ENCODE results near the gene EDRF1.
A peak's percentile ranks its signal among the peaks of the same experiment; 100 is the strongest.

EDRF1 gene

DNA sequence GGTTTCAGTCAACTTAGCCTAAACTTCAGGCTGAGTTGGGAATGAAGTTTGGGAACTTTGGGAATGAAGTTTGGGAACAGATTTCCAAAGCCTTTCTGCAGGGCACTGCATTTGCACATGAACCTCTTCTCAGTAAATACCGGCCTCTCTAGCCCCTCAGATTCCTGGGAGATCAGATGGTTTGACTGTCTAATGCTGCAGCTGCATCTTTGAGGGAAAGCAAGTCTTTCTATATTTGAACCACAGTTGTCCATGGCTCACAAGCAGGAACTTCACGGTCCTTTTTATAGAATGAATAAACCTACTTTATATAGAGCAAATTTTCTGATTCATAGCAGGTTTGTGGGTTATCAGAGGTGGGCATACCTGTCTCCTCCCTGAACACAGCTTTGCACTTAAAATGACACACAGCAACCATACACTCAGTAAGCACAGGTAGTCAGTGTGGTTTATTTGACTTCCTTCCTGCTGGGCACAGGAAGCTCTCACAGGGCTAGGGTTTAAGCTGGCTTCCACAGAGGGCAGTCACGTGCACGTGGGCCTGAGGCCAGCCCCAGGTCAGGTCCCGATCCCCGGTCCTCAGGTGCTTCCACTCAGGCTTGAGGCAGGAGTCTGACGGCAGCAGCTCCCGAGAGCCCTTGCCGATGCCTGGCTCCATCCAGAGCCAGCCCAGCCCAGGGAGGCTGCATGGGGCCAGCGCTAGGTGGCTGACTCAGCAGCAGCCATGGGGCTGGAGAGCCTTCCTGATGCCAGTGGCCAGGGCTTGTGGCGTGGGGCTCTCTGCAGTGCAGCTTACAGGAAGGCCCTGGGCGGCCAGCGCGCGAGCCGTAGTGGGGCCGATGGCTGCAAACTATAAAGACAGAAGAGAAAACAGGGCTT lies 68.9 kb downstream of the EDRF1 start:
- DNase-seq: no peak

DNA sequence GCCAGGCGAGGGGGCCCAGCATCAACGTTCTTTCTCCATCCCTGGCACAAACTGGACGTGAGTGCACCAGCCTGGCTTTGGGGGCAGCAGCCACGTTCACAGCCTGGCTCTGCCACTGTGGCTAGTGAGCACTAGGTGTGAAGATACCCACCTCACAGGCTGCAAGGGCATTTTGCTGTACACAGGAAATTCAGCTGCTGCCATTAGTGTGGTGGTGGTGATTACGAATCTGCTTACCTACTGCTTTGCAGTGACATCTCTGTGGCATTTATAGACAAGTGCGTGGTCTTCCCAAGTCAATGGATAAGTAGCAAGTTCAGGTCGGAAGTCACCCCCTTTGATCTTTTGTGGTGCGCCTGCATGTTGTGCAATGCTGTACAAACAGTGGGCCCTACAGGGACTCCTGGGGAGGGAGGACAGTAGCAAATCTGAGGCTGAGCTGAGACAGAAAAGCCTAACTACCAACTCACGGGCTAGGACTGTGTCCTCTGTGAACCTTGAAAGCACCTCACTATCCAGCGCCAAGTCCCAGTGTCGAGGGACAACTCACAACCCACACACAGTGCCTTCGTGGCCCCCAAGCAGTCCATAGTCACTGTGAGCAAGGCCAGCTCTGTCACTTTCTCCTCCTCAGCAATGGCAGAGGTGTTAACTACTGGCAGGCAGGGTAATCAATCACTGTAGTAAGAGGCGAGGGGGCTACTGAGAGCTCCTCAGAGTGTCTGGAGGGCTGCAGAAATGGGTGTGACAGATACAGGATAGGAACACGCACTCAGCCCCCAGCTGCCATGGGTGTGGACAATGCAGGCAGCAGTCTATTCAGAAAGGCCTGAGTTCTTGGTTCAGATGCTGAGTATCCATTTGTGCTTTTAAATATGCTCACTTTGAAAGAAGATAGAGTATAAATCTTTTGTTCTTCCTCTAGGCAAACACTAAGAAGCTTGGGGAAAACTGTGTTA lies 73.1 kb downstream of the EDRF1 start:
- no peak for DNase-seq

DNA sequence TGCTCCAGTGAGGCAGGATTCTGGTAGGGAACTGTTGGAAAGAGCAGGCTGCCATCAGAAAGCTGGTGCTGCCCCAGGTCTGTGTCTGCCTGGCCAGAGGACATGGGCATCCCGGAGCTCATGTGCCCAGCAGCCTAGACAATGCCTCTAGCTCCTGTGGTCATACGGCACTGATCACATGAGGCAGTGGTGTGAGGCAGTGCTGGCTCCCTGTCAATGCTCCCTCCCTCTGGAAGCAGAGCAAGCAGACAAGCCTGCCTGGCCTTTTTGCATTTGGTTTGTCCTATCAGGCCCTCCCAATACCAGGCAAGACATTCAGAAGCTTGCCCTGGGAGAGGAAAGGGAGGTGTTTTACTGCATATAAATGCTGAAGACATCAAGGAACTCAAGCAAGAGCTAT lies 75.6 kb downstream of the EDRF1 start:
- DNase-seq: no peak

DNA sequence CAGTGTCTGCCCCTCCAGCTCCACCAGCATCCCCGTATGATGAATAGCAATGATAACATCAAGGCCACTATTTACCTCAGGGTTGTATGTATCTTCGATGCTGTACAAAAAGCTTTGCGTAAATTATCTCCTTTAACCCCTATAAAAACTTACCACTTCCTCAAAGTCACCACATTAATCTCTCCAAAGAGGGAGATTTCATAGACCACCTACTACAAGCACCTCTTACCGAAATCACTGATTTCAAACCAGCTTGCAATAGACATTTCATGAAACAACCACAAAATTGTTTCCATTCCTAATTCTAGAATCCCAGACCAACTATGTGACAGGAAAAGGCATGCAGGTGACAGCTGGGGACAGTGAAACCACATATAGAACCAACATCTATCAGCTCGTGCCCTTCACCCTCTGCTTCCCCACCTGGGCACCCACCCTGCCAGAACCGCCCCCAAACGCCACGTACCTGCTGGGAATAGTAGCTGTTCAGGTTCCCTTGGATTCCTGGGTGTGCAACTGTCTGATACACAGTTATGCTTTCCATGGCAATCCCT lies 76.2 kb downstream of the EDRF1 start:
- no peak for DNase-seq

DNA sequence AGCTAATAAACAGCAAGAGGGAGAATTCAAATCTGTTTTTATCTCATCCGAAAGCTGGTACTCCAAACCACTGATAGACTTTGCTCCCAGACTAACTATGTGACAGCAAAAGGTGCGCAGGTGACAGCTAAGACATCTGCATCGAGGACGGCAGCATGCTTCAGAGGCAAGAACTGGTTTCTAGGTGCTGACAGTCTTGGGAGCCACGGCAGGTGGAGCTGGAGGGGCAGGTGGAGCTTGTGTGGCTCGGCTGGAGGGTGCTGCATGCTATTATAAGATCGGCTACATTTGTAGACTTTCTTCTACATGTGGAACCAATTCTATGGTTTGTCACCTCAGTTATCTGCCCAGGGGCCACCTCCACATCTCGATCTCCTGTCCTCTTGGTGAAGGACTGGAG lies 77.9 kb downstream of the EDRF1 start:
- DNase-seq: no peak

DNA sequence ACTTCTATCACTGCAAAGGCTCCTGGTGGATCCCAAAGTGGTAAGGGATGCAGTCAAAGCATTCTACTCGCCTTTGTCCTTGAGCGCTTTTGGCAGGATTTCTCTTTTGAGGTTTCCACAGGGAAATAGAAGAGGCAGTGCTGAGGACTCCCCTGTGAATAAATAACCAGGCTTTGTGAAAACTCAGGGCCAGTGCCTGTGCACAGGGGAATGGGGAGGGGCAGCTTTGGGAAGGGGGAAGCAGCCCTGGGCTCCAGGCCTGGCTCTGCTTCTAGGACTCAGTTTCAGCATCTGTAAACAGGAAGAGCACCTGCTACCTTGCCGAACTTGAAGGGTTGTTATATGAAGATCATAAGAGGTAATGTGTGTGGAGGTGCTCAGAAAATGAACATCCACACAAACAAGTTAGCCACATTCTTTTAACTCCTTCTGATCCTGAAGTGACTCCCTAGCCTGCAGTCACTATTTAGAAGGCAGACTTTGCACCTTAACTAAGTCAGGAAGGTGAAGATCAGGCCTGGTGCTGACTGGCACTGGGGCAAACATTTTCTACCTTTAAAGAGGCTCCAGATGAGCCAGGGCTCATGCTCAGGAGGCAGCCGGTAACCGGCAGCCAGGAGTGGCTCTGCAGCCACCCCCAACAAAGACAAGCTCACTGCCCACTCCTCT lies 78.6 kb downstream of the EDRF1 start:
- DNase-seq: no peak

DNA sequence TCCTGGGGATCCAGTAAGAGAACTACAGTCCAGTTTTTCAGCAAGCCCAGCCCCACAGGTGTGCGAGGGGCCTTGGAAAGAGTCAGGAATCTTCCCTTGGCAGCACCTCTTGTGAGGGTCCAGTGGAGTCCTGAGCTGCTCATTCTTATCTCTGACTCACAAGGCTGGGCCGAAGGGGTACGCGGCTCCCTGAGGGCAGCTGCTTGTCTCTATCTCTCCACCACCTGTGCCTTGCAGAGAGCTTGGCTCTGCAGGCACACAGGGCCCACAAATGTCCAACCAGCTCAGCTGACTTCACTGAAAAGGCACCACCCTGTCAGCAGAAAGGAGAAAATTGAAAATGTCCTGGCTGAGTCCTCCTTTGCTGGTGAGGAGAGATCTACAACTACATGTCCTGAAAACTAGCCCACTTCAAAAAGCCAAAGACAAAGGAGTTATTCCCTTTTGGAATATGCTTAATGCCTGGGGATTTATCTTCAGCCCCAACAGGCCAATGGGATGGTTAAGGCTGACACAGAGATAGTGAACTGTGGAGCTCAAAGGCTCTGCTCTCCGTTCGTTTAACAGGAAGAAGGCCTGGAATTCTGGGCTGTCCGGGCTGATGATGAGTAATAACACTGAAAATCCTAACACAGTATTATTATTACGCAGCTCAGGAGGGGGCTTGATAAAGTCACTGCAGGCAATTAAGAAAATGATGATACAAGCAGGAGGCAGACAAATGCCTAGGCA lies 80.1 kb downstream of the EDRF1 start:
- DNase-seq: no peak

DNA sequence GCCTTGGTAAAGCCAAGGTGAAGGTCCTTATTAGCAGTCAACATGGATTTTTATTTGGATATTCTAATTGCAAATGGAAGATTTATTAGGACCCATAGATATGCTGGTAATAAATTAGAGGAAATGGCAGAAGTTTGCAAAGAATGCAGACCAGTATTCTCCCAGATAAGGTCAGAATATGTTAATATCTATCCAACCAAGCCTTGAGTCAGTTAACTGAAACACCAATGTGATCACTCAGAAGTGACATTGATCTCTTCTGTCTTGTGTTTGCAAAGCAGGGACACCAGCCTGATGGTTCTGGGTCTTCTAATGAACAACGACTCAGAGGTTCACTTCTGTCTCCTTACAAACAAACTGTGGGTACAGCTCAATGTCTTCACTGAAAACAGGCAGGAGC lies 82.1 kb downstream of the EDRF1 start:
- DNase-seq: no peak

DNA sequence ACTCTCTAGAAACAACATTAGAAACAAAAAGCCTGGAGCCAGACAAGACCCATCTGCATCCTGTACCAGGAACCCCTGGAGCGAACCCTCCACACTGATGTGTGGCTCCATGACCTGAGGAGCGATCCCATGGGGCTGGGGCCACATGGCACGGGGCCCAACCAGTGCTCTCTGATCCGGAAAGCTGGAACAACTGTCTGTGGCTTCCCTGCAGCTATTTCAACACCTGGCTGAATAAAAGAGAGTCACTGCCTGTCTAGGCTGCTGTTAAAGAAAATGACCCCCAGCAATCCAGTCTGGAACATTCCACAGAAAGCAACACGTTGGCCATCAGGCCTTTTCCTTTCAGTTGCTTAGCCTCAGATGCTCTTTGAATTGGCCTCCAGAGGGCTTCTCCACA lies 82.6 kb downstream of the EDRF1 start:
- DNase-seq: no peak

DNA sequence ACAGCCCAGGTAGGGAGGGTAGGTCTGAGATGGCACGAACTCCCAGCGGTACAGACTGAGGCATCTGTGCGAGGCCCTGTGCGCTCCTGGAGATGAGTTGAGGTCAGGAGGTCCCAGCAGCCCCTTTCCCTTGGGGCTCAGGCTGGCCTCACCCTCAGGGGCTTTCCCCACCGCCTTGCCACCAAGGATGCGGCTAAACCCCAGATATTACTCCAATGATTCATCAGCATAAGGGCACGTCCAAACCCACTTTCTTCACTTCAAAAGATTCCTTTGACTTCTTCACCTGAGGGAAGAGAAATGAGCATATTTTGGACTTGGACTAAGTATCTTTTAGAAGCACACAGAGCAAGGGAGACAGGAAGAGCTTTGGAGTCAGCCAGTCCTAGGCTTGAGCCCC lies 83.2 kb downstream of the EDRF1 start:
- DNase-seq: no peak

DNA sequence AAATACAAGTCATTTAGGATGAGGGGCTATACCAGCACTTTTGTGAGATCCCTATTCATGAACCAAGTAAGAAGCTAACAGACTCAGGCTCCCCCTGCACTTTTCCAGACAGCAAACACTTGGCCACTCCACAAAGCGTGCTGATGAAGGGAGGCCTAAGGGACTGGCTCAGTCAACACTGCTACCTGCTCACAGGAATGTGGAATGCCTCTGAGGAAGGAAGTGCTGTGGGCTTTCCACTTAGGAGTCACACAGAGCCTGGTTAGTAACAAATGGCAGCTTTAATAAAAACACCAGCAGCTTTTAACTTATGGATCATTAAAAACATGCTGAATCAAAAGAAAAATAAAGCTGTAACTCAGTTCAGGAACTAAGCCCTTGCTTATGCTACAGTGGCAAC lies 88.5 kb downstream of the EDRF1 start:
- DNase-seq: no peak

DNA sequence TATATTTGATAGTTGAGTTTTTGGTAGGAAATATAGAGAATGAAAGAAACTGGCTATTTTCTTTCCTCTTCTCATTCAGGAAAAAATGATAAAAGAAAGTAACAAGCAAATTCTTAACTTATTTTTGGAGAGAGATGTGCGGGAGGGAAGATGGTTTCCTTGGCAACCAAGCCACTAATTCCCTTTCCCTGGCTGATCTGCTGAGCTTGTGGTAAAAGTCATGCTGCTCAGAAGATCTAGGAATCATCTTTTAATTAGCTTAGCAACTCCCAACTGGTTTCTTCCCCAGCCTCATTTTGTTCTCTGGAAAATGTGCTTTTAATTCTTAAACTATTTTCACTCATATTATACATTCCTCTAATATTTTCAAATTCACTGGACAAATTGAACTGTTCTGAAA lies 91.7 kb downstream of the EDRF1 start:
- DNase-seq: peak; percentile 92

DNA sequence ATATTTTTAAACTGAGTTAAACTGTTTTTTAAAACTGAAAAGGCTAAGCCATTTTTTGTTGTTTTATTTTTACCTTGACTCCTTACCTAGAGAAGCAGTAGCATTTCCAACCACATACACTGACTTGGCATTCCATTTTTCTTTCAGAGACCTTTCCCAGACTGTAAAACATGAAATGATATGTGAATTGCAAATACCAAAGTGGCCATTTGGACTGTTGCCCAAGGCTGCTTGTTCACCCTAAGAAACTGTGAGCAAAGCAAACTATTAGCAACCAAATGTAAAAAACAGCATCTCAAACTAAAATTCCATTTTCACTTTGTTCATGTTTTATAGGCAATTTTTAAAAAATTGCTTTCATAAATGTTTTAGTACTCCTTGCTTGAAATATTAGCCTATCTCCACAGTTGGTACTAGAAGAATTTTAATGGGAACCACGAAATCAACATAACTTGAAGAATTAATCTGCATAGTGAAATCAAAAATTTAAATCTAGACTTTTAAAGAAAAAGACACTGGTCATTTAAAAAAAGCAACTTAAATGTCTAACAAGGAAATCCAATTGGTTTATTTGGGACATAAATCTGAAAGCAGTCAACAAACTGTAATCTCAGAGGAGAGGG lies 92.7 kb downstream of the EDRF1 start:
- no peak for DNase-seq

All from NCI-H82 (cell line).